AG09319 (cell line): ENCODE data around the gene GLOD4.

Experiments used
- DNase-seq: peaks from one replicate; pipeline ENCODE4 v3.0.0-alpha.2; 2010; ENCODE audit warnings: low read depth; ENCODE audit errors: extremely low read depth
- CTCF ChIP-seq: IDR thresholded peaks from 2 replicates; pipeline ENCODE4 v1.5.1; 2011; ENCODE audit warnings: low read depth, mild to moderate bottlenecking, inconsistent platforms, low read length, moderate library complexity

Gene GLOD4

GRCh38 chr17:784143-784542 lies 2.1 kb upstream of the GLOD4 start:
- DNase-seq, result no peak
- no peak for TF ChIP-seq CTCF

- TF ChIP-seq CTCF, result no peak
- DNase-seq, result no peak
Observed at GRCh38 chr17:778096-778495, 4.0 kb downstream of the GLOD4 start.

GRCh38 chr17:774313-774584 lies 7.8 kb downstream of the GLOD4 start:
- DNase-seq, result no peak
- TF ChIP-seq CTCF, result no peak

- TF ChIP-seq CTCF, result no peak
- DNase-seq, result no peak
Observed at GRCh38 chr17:773467-774312, 8.4 kb downstream of the GLOD4 start.

- TF ChIP-seq CTCF, result no peak
- no peak for DNase-seq
Observed at GRCh38 chr17:773016-773415, 9.1 kb downstream of the GLOD4 start.

- no peak for DNase-seq
- TF ChIP-seq CTCF, result no peak
Observed at GRCh38 chr17:767076-767475, 15.0 kb downstream of the GLOD4 start.

- TF ChIP-seq CTCF, result no peak
- DNase-seq, result no peak
Observed at GRCh38 chr17:760371-760770, 21.7 kb downstream of the GLOD4 start.
